Measurements from ENCODE around the gene MRPS2.

Gene MRPS2

DNA sequence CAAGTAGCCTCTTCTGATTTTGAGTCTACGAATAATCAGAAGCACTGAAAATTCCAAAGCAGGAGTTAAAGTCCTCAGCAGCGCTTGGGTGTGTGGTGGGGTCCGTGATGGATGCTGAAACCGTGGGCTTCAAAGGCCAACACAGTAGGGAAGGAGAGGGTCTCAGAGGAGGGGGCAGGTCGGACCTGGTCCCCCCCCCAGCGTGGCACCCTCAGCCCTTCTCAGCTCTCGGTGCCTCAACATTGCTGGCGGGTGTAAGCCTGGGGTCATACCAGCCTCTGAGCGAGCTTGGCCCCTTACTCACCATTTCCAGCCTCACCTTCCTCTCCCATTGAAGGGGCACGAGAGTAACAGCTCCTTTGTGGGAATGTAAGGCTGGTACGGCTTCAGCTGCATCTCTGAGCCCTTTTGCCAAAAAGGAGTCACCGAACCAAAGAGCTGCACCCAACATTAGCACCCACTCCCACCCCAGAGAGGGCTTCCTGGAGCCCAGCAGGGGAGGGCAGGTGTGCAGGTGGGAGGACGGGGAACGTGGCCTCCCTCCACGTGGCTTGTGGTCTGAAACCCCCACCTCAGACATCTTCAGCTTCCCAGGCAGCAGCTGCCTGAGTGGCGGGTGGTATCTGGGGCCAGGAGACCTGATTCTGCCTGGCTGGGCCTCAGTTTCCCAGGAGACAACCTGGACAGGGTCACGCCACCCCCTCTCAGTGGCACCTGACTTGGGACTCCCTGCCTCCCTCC lies 14.0 kb downstream of the MRPS2 start:
- TF ChIP-seq, protein P1, sequence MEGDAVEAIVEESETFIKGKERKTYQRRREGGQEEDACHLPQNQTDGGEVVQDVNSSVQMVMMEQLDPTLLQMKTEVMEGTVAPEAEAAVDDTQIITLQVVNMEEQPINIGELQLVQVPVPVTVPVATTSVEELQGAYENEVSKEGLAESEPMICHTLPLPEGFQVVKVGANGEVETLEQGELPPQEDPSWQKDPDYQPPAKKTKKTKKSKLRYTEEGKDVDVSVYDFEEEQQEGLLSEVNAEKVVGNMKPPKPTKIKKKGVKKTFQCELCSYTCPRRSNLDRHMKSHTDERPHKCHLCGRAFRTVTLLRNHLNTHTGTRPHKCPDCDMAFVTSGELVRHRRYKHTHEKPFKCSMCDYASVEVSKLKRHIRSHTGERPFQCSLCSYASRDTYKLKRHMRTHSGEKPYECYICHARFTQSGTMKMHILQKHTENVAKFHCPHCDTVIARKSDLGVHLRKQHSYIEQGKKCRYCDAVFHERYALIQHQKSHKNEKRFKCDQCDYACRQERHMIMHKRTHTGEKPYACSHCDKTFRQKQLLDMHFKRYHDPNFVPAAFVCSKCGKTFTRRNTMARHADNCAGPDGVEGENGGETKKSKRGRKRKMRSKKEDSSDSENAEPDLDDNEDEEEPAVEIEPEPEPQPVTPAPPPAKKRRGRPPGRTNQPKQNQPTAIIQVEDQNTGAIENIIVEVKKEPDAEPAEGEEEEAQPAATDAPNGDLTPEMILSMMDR (IDR thresholded peaks at IDR 0.05; ENCODE audit: control extremely low read depth, extremely low read depth, low read depth, missing control alignments), result no peak
- ChIA-PET POLR2A (no interaction called here), CTCF (interaction anchor here (1.1 to 1.2 kb wide), 2 partner anchors 9 to 10 kb away, joined by 3 read pairs; no protein-coding TSS in a partner anchor)
- no peak for DNase-seq (ENCODE audit: extremely low spot score)

DNA sequence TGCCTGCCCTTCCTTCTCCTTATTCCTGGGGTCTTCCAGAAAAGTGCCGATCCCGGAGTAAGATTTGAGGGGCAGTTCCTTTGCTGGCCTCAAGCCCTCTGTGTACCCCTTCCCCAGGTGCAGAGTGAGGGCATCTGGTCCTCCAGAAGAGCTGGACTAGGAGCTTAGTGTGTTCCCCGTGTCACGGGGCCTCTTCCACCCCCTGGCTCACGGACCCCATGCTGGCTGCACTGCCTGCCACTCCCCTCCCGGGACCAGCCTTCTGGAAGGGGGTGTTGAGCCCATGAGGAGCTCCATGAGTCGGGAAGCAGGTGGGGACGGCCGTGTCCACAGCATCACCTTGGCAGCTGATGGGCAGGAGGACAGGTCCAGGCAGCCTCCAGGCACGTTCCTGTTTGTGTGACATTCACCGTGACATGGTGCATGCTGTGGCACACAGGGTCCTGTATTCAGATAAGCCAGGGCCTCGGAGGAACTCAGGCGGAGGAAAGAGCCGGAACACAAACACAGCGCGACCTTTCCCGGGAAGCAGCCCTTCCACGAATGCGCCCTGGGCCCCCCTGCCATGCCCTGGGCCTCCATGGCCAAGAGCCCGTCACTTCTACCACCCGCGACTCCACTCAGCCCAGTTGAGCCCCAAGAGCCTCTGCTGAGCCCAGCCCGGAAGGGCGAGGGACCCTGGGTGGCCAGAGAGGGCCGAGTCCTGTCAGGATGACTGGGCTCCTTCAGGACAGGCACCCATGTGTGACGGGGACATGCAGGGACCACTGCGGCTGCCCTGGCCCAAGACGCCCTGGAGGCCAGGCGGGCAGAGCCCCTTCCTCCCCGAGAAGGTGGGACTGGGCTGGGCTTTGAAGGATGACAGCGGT lies 14.8 kb downstream of the MRPS2 start:
- POLR2A ChIA-PET, result no interaction called here
- TF ChIP-seq, protein P1 (IDR thresholded peaks at IDR 0.05; ENCODE audit: control extremely low read depth, extremely low read depth, low read depth, missing control alignments), result no peak
- CTCF ChIA-PET, result interaction anchor here (1.1 to 1.2 kb wide), 2 partner anchors 10 to 11 kb away, joined by 3 read pairs; no protein-coding TSS in a partner anchor
- no peak for DNase-seq (ENCODE audit: extremely low spot score)

DNA sequence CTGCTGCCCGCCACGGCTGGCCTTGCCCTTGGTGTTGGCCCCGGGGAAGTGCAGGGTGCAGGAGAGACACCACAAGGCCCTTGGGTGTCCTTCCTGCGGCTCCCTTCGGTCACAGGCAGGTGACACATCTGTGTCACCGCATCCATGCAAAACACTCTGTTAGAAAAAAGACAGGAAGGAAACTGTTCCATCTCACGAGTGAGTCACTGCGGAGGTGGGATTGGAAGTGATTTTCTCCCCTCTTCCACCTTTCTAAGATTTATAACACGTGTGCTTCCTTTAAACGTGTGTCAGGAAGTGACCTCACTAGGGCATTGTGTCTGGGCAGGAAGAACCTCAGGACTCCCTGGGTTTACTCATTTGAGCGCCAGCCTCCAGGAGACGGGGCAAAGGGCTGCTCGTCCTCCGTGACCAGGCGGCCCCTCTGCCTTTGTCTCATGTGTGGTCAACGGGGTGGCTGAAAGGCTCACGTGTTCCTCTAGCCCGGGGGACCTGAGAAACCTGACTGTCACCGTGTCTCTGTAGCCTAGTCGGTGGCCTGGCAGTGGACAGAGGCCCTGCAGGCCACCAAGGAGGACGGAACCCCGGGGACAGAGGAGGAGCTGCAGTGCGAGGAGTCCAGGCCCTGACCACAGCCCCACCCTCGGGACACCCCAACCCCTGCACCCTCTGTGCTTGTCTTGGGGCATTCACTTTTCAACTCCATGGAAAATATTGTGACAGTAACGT lies 15.8 kb downstream of the MRPS2 start:
- ChIA-PET CTCF (no interaction called here), POLR2A (no interaction called here)
- TF ChIP-seq, protein P1 (IDR thresholded peaks at IDR 0.05; ENCODE audit: control extremely low read depth, extremely low read depth, low read depth, missing control alignments), result no peak
- DNase-seq (ENCODE audit: extremely low spot score), result no peak

DNA sequence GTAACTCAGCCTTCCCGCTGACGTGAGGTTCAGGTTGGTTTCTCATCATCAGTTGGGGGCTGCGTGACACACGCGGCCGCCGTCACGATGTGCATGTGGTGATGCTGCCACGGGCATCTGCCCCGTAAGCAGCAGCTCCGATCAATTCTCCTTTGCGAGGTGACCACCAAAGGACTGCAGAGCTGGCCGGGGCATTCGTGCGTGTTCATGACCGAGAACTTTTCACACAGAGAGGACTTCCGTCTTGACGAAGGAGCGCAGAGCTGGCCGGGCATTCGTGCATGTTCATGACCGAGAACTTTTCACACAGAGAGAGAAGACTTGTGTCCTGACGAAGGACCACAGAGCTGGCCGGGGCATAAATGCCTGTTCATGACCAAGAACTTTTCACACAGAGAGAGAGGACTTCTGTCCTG lies 16.9 kb downstream of the MRPS2 start:
- TF ChIP-seq, protein P1 (IDR thresholded peaks at IDR 0.05; ENCODE audit: control extremely low read depth, extremely low read depth, low read depth, missing control alignments), result no peak
- POLR2A ChIA-PET, result no interaction called here
- no peak for DNase-seq (ENCODE audit: extremely low spot score)
- CTCF ChIA-PET, result interaction anchor here (1.6 kb wide), 1 partner anchor 12 kb away, joined by 3 read pairs; no protein-coding TSS in a partner anchor

DNA sequence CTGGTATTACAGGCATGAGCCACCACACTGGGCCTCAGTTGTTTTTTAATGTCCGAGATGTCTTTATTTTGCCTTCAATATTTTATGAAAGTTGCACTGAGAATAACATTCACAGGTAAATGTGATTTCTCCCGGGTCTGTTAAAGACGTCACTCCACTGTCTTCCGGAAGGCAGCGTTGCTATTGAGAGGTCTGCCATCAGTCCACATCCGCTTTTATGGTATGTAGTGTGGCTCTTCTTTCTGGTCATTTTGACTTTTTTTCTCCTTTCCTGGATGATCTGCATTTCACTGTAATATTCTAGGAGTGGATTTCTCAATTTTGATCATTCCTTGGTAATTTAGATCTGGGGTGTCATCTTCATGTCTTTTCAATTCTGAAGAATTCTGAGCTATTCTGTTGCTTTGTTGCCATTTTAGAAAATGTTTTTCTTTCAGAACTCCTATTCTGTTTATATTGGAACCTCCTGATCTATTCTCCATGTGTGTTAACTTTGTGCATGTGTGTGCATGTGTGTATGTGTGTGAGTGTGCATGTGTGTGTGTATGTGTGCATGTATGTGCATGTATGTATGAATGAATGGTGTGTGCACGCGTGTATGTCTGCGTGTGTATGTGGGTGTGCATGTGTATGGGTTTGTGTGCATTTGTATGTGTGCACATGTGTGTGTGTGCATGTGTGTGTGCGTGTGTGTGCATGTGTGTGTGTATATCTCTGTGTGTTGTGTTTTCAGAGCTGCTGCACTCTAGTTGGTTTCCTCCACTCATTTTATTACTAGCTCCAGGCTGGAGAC lies 18.9 kb downstream of the MRPS2 start:
- CTCF ChIA-PET, result no interaction called here
- POLR2A ChIA-PET, result no interaction called here
- TF ChIP-seq, protein P1 (IDR thresholded peaks at IDR 0.05; ENCODE audit: control extremely low read depth, extremely low read depth, low read depth, missing control alignments), result no peak
- no peak for DNase-seq (ENCODE audit: extremely low spot score)

All from GM10248 (cell line).